GM18502 (cell line): ENCODE data around the gene CTNND2.

Source experiments
- ATAC-seq: cut with Tn5 transposase; IDR thresholded peaks from one replicate; pipeline ENCODE4 v1.9.1; 2021; ENCODE audit warnings: mild to moderate bottlenecking; ENCODE audit not compliant: unreplicated experiment, poor library complexity

CTNND2 gene

DNA sequence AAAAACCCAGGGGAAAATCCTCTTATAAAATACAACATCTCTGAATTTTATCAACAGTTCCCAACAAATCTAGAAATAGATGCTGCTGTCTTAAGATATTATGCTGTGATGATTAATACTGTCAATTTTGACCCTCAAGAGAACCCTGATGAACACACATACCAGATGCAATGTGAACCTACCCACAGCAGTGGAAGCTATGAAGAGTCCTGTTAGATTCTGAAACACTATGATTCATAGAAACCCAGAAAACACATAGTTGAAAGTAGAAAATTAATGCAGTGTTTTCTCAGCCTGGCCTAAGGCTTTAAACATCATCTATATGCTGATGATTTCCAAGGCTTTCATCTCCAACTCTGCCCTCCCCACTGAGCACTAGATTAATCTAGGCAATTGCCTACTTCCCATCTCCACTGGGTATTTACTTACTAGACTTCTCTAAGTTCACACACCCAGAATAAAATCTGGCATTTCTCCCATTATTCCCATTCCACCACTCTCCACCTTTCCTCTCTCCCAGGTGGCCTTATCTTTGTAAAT is 296.2 kb downstream of the CTNND2 start:
- ATAC-seq = no peak

DNA sequence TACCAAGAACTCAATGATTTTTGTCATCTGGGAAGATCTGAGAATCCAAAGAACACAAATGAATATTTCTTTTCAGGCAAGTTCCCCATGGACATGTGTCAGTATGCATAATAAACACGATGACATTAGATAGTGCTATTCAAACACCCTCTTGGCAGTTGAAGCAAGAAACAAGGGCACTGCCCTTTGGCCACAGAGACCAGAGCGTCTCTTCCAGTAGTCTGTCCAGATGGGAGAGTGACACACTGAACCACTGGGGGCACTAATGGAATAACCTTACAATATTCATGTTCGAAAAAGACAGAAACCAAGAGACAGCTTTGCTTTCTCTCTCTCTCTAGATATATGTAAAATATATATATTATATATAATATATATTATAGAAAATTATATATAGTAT is 301.9 kb downstream of the CTNND2 start:
- ATAC-seq = no peak

- ATAC-seq = no peak
Measured at GRCh38 chr5:11599499-11599898, 304.7 kb downstream of the CTNND2 start.

DNA sequence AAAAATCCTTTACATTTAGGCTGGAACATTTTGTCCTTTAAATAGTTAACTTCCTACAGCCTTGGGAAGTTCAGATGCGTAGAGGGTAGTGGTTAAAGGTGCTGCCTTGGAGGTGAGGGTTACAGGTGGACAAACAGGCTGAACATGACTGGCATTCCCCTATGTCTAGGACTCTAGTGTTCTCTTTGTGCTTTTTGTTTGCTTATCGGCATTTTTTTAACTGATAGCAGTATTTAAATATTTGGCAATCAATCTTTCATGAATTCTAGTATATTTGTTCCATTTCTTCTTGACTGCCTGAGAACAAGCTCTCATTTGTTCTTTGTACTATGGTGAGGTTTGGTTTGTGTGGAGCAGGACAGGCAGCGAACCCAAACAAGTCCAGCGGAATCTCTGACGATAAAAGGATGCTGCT is 307.6 kb downstream of the CTNND2 start:
- ATAC-seq = no peak

GRCh38 chr5:11596185-11596584 is 308.1 kb downstream of the CTNND2 start:
- ATAC-seq = no peak

GRCh38 chr5:11595045-11595444 is 309.2 kb downstream of the CTNND2 start:
- no peak for ATAC-seq

DNA sequence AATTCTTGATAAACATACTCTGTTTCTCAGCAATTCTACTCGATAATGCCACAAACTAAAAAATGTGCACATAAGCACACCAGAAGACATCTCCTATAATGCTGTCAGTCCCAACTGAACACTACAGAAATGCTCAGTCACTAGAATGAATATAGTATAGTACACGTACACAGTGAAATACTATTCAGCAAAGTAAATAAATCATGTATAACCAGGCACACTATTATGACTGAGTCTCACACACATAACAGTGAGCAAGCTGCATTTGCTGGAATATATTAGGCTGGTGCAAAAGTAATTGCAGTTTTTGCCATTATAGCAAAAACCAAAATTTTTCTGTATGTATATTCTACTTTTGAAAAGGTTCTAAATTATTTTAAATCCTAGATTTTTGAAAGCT is 310.2 kb downstream of the CTNND2 start:
- ATAC-seq = no peak

DNA sequence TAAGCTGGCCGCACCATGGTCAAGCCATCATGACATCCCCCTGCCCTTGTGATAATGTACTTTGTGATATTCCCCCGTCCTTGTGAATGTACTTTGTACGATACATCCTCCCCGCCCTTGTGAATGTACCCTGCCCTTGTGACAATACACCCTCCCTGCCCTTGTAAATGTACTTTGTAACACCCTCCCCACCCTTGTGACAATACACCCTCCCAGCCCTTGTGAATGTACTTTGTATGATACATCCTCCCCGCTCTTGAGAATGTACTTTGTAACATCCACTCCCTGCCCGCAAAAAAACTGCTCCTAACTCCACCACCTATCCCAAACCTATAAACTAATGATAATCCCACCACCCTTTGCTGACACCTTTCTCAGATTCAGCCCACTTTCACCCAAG is 313.8 kb downstream of the CTNND2 start:
- no peak for ATAC-seq

GRCh38 chr5:11588803-11589202 is 315.4 kb downstream of the CTNND2 start:
- no peak for ATAC-seq

DNA sequence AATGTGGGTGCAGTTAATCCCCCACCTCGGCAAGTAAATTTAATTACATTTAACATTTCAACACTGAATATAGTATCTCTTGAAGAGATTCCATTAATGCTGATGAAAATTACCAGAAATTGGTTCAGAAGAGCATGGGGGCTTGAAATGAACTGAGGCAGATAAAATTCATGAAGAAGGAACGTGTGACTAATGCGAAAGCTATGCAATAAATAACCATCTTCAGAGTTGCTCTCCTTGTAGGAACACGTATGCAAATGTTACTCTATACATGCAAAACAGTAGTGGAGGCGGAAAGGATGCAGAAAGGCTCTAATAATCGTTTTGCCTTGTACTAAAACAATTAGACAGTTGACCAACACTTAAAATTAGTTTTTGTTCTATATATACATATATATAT is 320.2 kb downstream of the CTNND2 start:
- ATAC-seq = no peak

DNA sequence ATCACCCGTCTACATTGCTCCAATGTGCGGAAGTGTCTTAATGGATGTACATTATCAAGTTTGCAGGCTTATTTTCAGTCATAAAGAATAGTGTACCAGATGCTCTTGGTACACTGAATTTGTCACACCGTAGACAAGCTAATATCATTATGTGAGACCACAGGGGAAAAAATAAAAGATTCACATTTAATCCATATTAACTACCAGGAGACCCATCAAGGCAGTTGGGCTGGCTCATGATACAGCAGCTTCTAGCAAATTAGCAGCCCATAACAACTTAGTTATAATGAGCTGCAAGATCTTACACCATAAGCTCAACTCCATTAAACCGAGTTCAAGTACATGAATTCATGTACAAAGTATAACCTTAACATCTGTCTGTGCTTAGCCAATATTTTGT is 324.9 kb downstream of the CTNND2 start:
- no peak for ATAC-seq

- ATAC-seq = no peak
Measured at GRCh38 chr5:11574787-11575186, 329.5 kb downstream of the CTNND2 start.

DNA sequence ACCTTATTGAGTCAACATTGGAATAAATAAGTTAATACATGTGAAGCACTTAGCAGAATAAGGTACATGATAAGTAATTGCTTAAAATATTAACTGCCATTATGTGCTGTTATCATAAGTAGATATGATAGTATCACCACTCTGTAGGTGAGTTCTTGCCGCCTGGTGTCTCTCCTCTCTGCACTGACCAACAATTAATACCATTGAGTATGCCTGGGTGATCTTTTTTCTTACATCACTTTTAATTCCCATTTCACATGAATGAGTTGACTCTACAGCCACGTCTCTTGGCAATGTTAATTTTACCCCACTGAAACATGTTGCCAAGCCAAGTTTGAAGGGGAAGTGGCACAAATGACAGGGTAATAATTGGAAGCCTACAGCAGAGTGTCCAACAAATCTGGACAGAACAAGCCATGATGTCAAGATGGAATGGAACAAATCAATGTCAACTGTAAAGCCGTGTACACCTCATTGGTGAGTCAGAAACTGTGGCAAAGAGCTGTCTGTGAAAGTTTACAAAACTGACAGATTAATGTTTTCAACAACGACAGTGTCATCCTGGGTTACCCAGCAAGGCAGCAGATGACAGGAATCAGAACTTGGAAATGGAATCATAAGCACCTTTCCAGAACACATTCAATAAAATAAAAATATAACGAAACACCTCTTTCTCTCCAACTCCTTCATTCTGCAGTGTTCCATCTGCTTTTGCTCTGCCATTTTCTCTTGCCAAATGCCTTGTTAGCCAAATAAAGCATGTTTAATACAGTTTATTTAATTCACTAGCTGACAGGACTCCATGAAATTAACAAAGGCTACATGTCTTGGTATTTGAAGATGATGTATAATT is 330.9 kb downstream of the CTNND2 start:
- ATAC-seq = no peak

- ATAC-seq = no peak
Measured at GRCh38 chr5:11564706-11565105, 339.5 kb downstream of the CTNND2 start.

GRCh38 chr5:11563822-11564221 is 340.4 kb downstream of the CTNND2 start:
- no peak for ATAC-seq

- ATAC-seq = no peak
Measured at GRCh38 chr5:11560915-11561697, 343.1 kb downstream of the CTNND2 start.

DNA sequence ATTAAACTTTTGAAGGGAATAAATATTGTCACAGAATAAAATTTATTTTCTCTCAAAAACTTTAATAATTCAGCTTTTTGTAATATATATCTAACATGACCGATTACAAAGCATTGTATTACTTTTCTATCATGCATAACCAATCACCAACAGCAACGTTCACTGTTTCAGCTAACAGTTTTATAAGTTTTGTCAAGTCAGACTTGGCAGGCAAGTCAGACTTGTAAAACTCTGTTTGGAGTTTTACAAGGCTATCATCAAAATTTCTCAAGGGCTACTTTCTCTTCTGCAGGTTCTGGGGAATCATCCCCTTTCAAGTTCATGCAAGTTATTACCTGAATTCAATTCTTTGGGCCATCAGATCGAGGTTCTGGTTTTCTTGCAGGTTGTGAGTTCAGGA is 347.2 kb downstream of the CTNND2 start:
- ATAC-seq = no peak

DNA sequence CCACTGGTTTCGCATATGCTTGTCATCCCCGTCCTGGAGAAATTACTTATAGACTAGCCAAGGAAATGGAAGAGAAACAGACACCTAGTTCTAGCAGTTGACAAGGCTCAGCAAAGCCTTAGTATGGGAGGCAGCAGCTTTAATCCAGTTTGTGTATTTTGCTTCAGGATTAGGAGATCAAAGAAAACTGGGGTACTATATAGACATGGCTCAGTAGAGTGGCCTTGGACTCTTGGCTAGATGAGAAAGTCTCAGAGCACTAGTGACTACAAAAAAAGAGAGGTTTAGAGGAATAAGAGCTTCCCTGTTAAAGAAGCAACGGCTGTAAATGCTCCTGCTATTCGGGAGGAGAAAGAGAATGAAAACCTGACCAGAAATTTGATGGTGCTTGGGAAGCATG is 349.1 kb downstream of the CTNND2 start:
- no peak for ATAC-seq

DNA sequence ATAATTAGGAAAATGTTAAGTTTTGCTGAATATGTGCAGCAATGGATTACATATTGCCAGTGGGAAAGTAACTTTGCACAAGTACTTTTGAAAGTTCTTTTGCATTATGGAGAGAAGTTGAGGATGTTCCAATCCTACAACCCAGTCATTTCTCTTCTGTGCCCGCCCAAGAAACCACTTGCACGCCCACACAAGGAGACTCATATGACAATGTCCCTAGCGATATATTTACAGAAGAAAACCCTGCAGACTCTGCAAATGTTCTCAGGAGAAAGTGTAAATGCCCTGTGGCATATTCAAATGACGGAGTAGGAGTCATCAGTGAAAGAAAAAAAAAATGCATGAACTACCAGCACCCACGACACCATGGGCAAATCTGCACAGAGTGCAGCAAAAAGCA is 356.5 kb downstream of the CTNND2 start:
- ATAC-seq = no peak

DNA sequence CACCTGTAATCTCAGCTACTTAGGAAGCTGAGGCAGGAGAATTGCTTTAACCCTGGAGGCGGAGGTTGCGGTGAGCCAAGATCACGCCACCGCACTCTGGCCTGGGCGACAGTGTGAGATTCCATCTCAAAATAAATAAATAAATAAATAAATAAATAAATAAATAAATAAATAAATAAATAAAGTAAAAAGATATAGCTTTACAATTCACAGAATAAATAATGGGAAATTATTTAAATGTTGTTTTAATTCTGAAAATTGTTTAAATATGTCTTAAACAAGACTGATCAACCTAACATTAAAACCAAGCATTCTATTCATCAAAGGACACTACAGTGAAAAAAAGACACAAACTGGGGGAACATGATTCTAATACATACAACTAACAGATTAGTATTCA is 357.1 kb downstream of the CTNND2 start:
- no peak for ATAC-seq

- no peak for ATAC-seq
Measured at GRCh38 chr5:11540112-11540511, 364.1 kb downstream of the CTNND2 start.
